ENCODE measurements around the gene MIB2.

Gene MIB2

GRCh38 chr1:1598720-1599029, 16.6 kb upstream of the MIB2 start:
- DNase-seq, result no peak

DNA sequence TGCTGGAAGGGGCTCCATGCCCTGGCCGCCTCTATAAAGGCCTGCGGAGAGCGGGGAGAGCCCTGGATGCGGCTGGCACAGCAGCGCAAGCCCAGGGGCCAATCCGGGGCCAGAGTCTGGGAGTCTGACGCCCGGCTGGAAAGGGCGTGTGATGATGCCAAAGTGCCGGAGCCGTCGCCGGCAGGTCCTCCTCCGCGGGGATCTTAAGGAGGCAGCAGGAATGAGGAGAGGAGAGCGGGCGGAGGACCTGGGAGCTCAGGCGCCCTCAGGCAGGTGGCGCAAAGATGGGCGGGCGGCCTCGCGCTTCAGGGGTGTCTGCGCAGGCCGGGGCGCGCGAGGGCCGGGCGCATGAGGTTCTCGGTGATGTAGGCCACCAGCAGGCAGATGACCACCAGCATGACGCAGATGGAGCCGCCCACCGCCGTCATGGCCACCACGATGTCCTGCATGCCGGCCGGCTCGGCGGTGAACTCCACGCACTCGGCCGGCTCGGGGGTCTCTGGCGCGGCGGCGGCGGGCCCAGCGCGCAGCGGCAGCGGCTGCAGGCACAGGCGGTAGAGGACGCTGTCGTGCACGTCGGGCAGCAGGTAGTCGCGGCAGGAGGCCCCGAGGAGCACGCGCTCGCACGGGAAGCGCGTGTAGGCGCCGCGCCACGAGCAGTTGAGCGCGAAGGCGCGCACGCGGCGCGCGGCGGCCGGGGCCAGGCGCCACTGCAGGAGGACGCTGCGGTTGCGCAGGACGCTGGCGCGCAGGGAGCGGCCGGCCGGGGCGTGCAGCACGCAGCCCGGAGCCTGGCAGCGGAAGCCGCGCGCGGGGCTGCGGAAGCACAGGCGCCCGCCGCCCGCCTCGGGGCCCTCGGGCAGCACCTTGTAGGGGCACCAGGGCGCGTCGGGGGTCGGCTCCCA, 16.0 kb upstream of the MIB2 start:
- peak; percentile 49 for DNase-seq

GRCh38 chr1:1599935-1600860, 15.1 kb upstream of the MIB2 start, which contains the start of gene FNDC10:
Gene FNDC10, minus strand, starts transcription at chr1:1600135. Its CDS starts 120 bp downstream, at chr1:1600015.
- DNase-seq, result no peak

- no peak for DNase-seq
These were observed 14.3 kb upstream of the MIB2 start for GRCh38 chr1:1600861-1601563.

- DNase-seq, result no peak
These were observed 13.6 kb upstream of the MIB2 start for GRCh38 chr1:1601564-1602303.

- DNase-seq, result no peak
These were observed 12.9 kb upstream of the MIB2 start for GRCh38 chr1:1602304-1602967.

DNA sequence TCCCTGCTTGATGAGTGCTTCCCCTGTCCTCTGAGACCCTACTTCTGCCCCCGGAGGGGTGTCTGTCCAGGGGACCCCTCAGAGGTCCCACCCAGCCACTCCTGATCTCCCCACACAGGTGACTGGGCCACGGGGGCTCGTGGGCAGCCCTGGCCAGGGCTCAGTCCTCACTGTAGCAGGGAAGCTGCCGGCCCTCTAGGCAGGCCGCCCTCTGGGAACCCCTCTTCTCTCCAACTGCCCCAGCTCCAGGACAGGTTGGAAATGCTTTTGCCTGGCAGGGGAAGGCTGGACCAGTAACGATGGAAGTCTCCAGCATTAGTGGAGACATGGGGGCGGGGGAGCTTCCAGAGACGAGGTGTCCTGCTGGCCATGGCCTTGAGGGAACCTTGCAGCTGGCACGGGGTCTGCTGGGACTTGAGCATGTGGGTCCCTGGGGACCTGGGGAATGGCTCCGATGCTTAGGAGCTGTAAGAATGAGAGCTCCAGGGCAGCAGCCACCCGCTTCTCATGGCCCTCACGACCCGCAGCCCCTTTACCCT, 12.3 kb upstream of the MIB2 start:
- DNase-seq, result no peak

GRCh38 chr1:1603671-1604373, 11.5 kb upstream of the MIB2 start:
- DNase-seq, result no peak

GRCh38 chr1:1604374-1605033, 10.8 kb upstream of the MIB2 start:
- DNase-seq, result no peak

DNA sequence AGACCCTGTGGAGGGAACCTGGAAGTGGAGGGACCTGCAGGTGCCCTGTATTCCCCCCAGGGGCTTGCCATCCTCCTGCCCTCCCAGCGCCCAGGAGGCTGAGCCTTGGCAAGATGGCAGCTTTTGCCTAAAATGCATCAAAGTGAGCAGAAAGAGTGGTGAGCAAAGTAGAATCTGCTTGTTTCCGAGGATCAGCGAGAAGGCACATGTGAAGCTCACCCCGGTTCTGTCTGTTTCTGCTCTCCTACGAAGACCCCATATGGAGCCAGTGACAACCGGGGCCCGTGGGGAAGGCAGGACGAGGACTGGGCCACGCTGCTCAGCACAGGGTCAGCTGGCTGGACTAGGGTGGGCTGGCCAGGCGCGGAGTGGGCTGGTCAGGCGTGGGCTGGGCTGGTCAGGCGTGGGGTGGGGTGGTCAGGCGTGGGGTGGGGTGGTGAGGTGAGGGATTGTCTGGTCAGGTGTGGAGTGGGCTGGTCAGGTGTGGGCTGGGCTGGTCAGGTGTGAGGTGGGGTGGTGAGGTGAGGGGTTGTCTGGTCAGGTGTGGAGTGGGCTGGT, 10.2 kb upstream of the MIB2 start:
- no peak for DNase-seq

DNA sequence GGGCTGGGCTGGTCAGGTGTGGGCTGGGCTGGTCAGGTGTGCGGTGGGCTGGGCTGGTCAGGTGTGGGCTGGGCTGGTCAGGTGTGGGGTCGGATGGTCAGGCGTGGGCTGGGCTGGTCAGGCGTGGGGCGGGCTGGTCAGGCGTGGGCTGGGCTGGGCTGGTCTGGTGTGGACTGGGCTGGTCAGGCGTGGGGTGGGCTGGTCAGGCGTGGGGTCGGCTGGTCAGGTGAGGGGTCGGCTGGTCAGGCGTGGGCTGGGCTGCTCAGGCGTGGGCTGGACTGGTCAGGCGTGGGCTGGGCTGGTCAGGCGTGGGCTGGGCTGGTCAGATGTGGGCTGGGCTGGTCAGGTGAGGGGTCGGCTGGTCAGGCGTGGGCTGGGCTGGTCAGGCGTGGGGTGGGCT, 9.6 kb upstream of the MIB2 start:
- DNase-seq, result no peak

- no peak for DNase-seq
These were observed 9.1 kb upstream of the MIB2 start for GRCh38 chr1:1606232-1606631.

- DNase-seq, result no peak
These were observed 5.3 kb upstream of the MIB2 start for GRCh38 chr1:1609822-1610485.

DNA sequence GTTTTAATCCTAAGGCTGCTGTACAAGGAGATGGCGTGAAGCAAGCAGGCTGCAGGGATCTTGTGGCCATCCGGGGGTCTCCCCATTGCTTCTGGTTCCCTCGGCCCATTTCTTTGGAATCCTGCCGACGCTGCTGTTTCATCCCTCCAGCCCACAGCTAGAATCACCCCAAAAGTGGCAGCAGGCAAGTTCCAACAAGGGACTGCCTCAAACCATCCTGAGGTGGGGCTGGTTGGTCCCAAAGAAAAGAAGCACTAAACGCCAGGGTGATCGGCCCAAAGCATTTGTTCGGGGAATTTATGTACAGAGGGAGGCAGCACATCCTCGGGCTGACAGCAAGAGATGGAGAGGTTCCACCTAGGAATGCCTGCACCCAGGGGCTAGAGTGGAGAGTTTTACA, 4.5 kb upstream of the MIB2 start:
- DNase-seq, result no peak

- DNase-seq, result no peak
These were observed 3.2 kb upstream of the MIB2 start for GRCh38 chr1:1612104-1612400.

DNA sequence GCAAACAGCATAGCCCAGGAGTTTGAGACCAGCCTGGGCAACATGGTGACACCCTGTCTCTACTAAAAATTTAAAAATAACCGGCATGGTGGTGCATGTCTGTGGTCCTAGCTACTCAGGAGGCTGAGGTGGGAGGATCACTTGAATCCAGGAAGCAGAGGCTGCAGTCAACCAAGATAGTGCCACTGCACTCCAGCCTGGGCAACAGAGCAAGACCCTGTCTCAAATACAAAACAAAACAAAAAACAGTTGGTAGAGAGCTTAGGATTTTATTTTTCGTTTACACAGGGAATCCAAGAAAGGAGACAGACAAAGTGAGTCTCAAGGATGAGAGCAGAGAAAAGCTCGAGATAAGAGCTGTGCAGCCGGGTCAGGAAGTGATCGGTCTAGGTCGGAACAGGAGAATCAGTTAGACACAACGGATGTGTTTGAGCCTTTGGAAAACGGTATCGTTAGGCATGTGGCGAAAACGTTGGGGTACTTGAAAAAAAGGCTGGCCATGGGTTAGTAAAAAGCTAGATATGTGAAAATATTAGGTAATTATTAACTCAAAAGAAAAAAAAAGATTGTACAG, 1.7 kb upstream of the MIB2 start:
- DNase-seq, result no peak

DNA sequence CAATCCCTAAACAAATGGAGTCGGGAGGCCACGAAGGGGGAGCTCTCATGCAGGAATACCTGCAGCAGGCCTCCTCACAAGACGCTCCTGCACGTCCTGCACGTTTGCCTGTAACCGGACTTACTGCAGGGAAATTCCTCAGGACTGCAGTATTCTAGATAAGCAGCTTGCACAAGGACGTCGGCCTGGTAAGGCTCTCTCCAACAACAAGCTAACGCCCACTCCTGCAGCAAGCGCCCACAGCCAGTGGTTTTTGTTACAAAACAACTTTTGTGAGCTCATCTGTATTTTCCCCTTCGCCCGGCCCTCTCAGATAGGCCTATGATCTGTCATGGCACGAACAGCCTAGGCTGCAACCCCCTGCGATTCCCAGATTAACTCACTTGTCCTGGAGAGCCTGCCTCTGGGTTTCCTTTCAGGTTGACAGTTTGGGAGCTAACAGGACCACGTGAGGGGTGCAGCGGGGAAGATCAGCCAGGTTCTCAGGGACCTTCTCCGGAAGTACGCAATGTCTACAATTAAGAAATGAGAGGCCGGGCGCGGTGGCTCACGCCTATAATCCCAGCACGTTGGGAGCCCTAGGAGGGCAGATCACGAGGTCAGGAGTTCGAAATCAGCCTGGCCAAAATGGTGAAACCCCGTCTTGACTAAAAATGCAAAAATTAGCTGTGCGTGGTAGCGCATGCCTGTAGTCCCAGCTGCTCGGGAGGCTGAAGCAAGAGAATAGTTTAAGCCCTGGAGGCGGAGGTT, 921 bp upstream of the MIB2 start:
- DNase-seq, result peak; percentile 29

DNA sequence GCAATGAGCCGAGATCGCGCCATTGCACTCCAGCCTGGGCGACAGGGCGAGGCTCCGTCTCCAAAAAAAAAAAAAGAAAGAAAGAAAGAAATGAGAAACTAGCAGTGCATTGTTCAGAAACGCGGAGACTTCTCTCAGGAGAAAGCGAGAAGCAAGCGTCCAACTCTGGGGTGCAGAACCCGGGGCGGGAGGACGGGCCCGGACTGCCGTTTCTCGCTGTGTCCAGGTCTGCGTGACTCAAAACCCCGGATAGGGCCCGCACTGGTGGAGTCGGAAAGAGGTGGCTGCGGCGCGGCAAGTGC, 395 bp upstream of the MIB2 start:
- DNase-seq, result no peak
